Mesenchymal stem cell (in vitro differentiated cells and primary cell): ENCODE measurements around the gene LDHD.
A peak's percentile ranks its signal among the peaks of the same experiment; 100 is the strongest.
"Not testable (repeated sequence)": the region's sequence is repeated elsewhere in the genome, so short reads cannot be mapped to it uniquely, and the experiment has no call there.

Experiments used
- DNase-seq: peaks from one replicate; pipeline ENCODE4 v3.0.0-alpha.2; 2013
- H2AFZ ChIP-seq: one replicate; pipeline ENCODE4 v1.6.1; 2013; ENCODE audit warnings: low read depth, mild to moderate bottlenecking, control low read depth, inconsistent platforms, low read length, moderate library complexity
- H2AK5ac ChIP-seq: 2 replicates; pipeline ENCODE4 v1.6.1; 2013; ENCODE audit warnings: low read length, moderate library complexity, mild to moderate bottlenecking, inconsistent platforms; ENCODE audit not compliant: severe bottlenecking
- H2BK120ac ChIP-seq: one replicate; pipeline ENCODE4 v1.6.1; 2013; ENCODE audit warnings: low read depth, mild to moderate bottlenecking, inconsistent platforms, low read length, moderate library complexity
- H2BK12ac ChIP-seq, 2 experiments: one replicate each; pipeline ENCODE4 v1.6.1; 2013; ENCODE audit warnings: inconsistent platforms in 2 of 2, low read length in 2 of 2, mild to moderate bottlenecking in 2 of 2, moderate library complexity in 2 of 2, control low read depth in 1 of 2
- H2BK15ac ChIP-seq: one replicate; pipeline ENCODE4 v1.6.1; 2013; ENCODE audit warnings: mild to moderate bottlenecking, low read depth, inconsistent platforms; ENCODE audit not compliant: poor library complexity, severe bottlenecking
- H2BK5ac ChIP-seq: 2 replicates; pipeline ENCODE4 v1.6.1; 2013; ENCODE audit warnings: low read depth, mild to moderate bottlenecking, low read length, control low read depth, inconsistent platforms; ENCODE audit not compliant: poor library complexity, severe bottlenecking
- H3K14ac ChIP-seq, 2 experiments: one replicate each; pipeline ENCODE4 v1.6.1; 2013; ENCODE audit warnings: inconsistent platforms in 2 of 2, low read length in 2 of 2, control low read depth in 1 of 2, mild to moderate bottlenecking in 1 of 2, moderate library complexity in 1 of 2
- H3K18ac ChIP-seq, 2 experiments: one replicate each; pipeline ENCODE4 v1.6.1; 2013; ENCODE audit warnings: inconsistent platforms in 2 of 2, low read length in 2 of 2, control low read depth in 1 of 2, low read depth in 1 of 2, mild to moderate bottlenecking in 1 of 2
- H3K23ac ChIP-seq, 2 experiments: one replicate each; pipeline ENCODE4 v1.6.1; 2013; ENCODE audit warnings: inconsistent platforms in 2 of 2, low read length in 2 of 2, mild to moderate bottlenecking in 2 of 2, moderate library complexity in 2 of 2, control low read depth in 1 of 2
- H3K27ac ChIP-seq: 2 replicates; pipeline ENCODE4 v1.5.1; 2013; ENCODE audit warnings: mild to moderate bottlenecking, moderate library complexity, low read length, control low read depth, inconsistent platforms; ENCODE audit not compliant: poor library complexity, severe bottlenecking
- H3K27me3 ChIP-seq, 2 experiments: 2 replicates each; pipeline versions ENCODE4 v1.6.1 to v1.7.0; 2013; ENCODE audit warnings: low read length in 2 of 2, mild to moderate bottlenecking in 2 of 2, moderate library complexity in 2 of 2, control low read depth in 1 of 2, inconsistent platforms in 1 of 2; ENCODE audit not compliant: control insufficient read depth in 1 of 2, insufficient read depth in 1 of 2
- H3K36me3 ChIP-seq, 2 experiments: 2 replicates each; pipeline versions ENCODE4 v1.6.1 to v1.7.0; 2013; ENCODE audit warnings: low read length in 2 of 2, control low read depth in 1 of 2, inconsistent platforms in 1 of 2, low read depth in 1 of 2, mild to moderate bottlenecking in 1 of 2; ENCODE audit not compliant: insufficient read depth in 2 of 2, control insufficient read depth in 1 of 2
- H3K4ac ChIP-seq, 2 experiments: one replicate each; pipeline ENCODE4 v1.6.1; 2013; ENCODE audit warnings: inconsistent platforms in 2 of 2, low read length in 2 of 2, mild to moderate bottlenecking in 2 of 2, moderate library complexity in 2 of 2, control low read depth in 1 of 2, low read depth in 1 of 2
- H3K4me1 ChIP-seq: 2 replicates; pipeline ENCODE4 v1.6.1; 2013; ENCODE audit warnings: low read depth, low read length, control low read depth; ENCODE audit not compliant: control insufficient read depth, insufficient read depth
- H3K4me2 ChIP-seq: 2 replicates; pipeline ENCODE4 v1.6.1; 2013; ENCODE audit warnings: low read length, mild to moderate bottlenecking, inconsistent platforms; ENCODE audit not compliant: poor library complexity, severe bottlenecking
- H3K4me3 ChIP-seq, 2 experiments: 2 replicates each; pipeline versions ENCODE4 v1.5.1 to v1.7.0; 2013; ENCODE audit warnings: low read length in 2 of 2, mild to moderate bottlenecking in 2 of 2, control low read depth in 1 of 2, low read depth in 1 of 2; ENCODE audit not compliant: insufficient read depth in 1 of 2
- H3K79me1 ChIP-seq: replicated peaks from 2 replicates; pipeline ENCODE4 v1.6.1; 2013; ENCODE audit warnings: mild to moderate bottlenecking, control low read depth, low read length, inconsistent platforms; ENCODE audit not compliant: poor library complexity, severe bottlenecking
- H3K9ac ChIP-seq: 2 replicates; pipeline ENCODE4 v1.7.0; 2013; ENCODE audit warnings: mild to moderate bottlenecking, low read length, moderate library complexity
- H3K9me3 ChIP-seq: 2 replicates; pipeline ENCODE4 v1.7.0; 2013; ENCODE audit warnings: mild to moderate bottlenecking, low read length; ENCODE audit not compliant: control insufficient read depth
- H4K8ac ChIP-seq: one replicate; pipeline ENCODE4 v1.6.1; 2013; ENCODE audit warnings: inconsistent platforms, mild to moderate bottlenecking, low read length, moderate library complexity
- H4K91ac ChIP-seq: one replicate; pipeline ENCODE4 v1.6.1; 2013; ENCODE audit warnings: mild to moderate bottlenecking, low read length, inconsistent platforms
- WGBS: methylation state at CpG from one replicate; pipeline ENCODE4 v1.1.7; 2013; ENCODE audit warnings: mixed read lengths; 5-methylcytosine and 5-hydroxymethylcytosine counted together

Gene LDHD

GRCh38 chr16:75129421-75130149, 13.0 kb upstream of the LDHD start:
- H2BK12ac ChIP-seq, H3K4me1 ChIP-seq, H3K23ac ChIP-seq, H3K4me3 ChIP-seq, H3K36me3 ChIP-seq, H3K18ac ChIP-seq, H2AK5ac ChIP-seq, H4K8ac ChIP-seq, H4K91ac ChIP-seq, H3K14ac ChIP-seq, H3K4ac ChIP-seq, H2BK120ac ChIP-seq, H3K4me2 ChIP-seq, H2BK15ac ChIP-seq, H2BK5ac ChIP-seq, H2AFZ ChIP-seq, H3K79me1 ChIP-seq, H3K9ac ChIP-seq, H3K27ac ChIP-seq: not testable (repeated sequence)
- 90% methylated on average over 2 of the region's 5 CpGs for WGBS
- H3K27me3 ChIP-seq = peaks cover 5 to 14% of the 10 kb centered on the region in 2 experiments
- H3K9me3 ChIP-seq = peaks cover 10% of the 10 kb centered on the region
- DNase-seq = peak; percentile 51

- H4K91ac ChIP-seq = no peak overlapping the region
- no peak overlapping the region for H3K18ac ChIP-seq
- 67% methylated on average over 2 of the region's 4 CpGs for WGBS
- no peak overlapping the region for H2AK5ac ChIP-seq
- no peak overlapping the region for H3K9ac ChIP-seq
- no peak overlapping the region for H3K4ac ChIP-seq
- H3K23ac ChIP-seq = no peak overlapping the region
- H2BK5ac ChIP-seq = no peak overlapping the region
- H3K36me3 ChIP-seq = no peaks in the 10 kb centered on the region
- no peak overlapping the region for H2BK120ac ChIP-seq
- no peak overlapping the region for H4K8ac ChIP-seq
- no peak overlapping the region for H3K14ac ChIP-seq
- H3K4me2 ChIP-seq = no peak overlapping the region
- no peak overlapping the region for H2BK12ac ChIP-seq
- no peak overlapping the region for H2BK15ac ChIP-seq
- no peak overlapping the region for H3K4me3 ChIP-seq
- H3K9me3 ChIP-seq = peaks cover 10% of the 10 kb centered on the region
- no peak overlapping the region for H2AFZ ChIP-seq
- peaks cover 5 to 14% of the 10 kb centered on the region in 2 experiments for H3K27me3 ChIP-seq
- no peak for DNase-seq
- no peaks in the 10 kb centered on the region for H3K4me1 ChIP-seq
- H3K27ac ChIP-seq = no peak overlapping the region
- H3K79me1 ChIP-seq = no peaks in the 10 kb centered on the region
These were observed 11.3 kb upstream of the LDHD start for GRCh38 chr16:75127713-75128415.

DNA sequence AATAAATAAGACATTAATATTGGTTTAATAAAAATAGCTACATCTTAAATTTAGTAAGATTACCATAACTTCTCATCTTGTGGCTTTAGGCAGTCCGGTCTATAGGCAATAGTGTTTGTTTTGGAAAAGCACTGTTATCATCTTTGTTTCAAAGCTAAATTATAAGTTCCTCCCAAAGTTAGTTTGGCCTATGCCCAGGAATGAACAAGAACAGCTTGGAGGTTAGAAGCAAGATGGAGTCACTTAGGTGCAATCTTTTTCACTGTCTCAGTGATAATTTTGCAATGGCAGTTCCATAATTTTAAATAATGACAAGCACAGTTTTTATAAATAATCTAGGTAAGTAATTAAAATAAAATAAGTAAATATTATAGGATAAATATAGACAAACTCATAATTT, 6.0 kb upstream of the LDHD start:
- Histone ChIP-seq H3K9ac (no peak overlapping the region), H2AK5ac (no peak overlapping the region), H2BK5ac (no peak overlapping the region), H3K23ac (no peak overlapping the region), H2BK12ac (no peak overlapping the region), H3K27ac (no peak overlapping the region), H4K8ac (no peak overlapping the region), H4K91ac (no peak overlapping the region), H3K27me3 (no peaks in the 10 kb centered on the region), H2AFZ (no peak overlapping the region), H3K14ac (no peak overlapping the region), H3K4ac (no peak overlapping the region), H2BK120ac (no peak overlapping the region), H3K9me3 (peaks cover 23% of the 10 kb centered on the region), H3K79me1 (no peaks in the 10 kb centered on the region), H2BK15ac (no peak overlapping the region), H3K4me3 (no peak overlapping the region), H3K4me2 (no peak overlapping the region), H3K36me3 (no peaks in the 10 kb centered on the region), H3K18ac (no peak overlapping the region), H3K4me1 (no peaks in the 10 kb centered on the region)
- no peak for DNase-seq
- no CpG with 5 or more reads among the region's 1 CpG for WGBS

DNA sequence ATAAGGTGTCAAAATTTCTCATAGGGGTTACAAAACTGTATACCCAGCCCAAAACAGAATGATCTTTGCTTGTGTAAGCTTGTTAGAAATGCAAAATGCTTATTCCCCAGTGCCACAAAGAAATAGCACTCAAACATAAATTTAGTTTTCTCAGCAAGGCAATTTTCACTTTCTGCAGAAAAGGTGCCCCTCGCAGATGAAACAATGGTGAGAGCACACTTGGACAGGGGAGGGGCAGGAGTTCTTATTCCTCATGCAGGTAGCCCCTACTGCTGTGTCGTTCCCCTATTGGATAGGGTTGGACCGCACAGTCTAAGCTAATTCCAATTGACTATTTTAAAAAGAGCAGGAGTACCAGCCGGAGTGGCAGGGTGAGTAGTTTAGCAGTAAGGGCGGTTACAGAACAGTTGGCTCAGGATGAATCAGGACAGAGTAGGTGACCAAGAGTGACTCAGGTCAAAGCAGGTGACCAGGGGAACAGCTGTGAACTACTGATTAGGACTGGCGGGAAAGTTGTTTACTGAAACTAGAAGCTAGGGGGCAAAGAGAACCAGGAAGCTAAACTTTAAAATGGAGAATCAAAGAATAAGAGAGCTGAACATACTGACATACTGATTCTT, 5.5 kb upstream of the LDHD start:
- no peak overlapping the region for H2BK120ac ChIP-seq
- no peak overlapping the region for H3K9ac ChIP-seq
- no peak overlapping the region for H3K14ac ChIP-seq
- H4K91ac ChIP-seq = no peak overlapping the region
- H3K4ac ChIP-seq = no peak overlapping the region
- no peak overlapping the region for H3K23ac ChIP-seq
- no peak for DNase-seq
- peaks cover 20% of the 10 kb centered on the region for H3K9me3 ChIP-seq
- H2AFZ ChIP-seq = no peak overlapping the region
- H3K4me2 ChIP-seq = no peak overlapping the region
- 90% methylated on average over 6 of the region's 6 CpGs for WGBS
- no peaks in the 10 kb centered on the region for H3K36me3 ChIP-seq
- H3K18ac ChIP-seq = no peak overlapping the region
- no peak overlapping the region for H3K4me3 ChIP-seq
- H2BK12ac ChIP-seq = no peak overlapping the region
- H3K27ac ChIP-seq = no peak overlapping the region
- no peaks in the 10 kb centered on the region for H3K79me1 ChIP-seq
- H2BK5ac ChIP-seq = no peak overlapping the region
- H4K8ac ChIP-seq = no peak overlapping the region
- no peaks in the 10 kb centered on the region for H3K27me3 ChIP-seq
- H2BK15ac ChIP-seq = no peak overlapping the region
- H2AK5ac ChIP-seq = no peak overlapping the region
- H3K4me1 ChIP-seq = no peaks in the 10 kb centered on the region
